HepG2 (cell line): ENCODE measurements around the gene MDFIC. TPM values are rescaled to one million over a fixed set of nuclear protein-coding genes. Genes with fewer than 3 reads are reported as not detected.

ENCODE experiments used
- ATAC-seq: fragments of 200-7000 bp; cut with Tn5 transposase; 3 replicates; pipeline ENCODE4 v1.9.1; 2020; ENCODE audit warnings: mild to moderate bottlenecking, moderate library complexity
- BruUV-seq: library from RNA; stranded (reverse); fragments of 400-500 nt; replicated peaks from 2 replicates; lab custom pipeline; 2021; lab: Mats Ljungman, UMichigan
- CTCF ChIA-PET: fragments of 300-600 bp; formaldehyde crosslinking; extraction: SDS; loops from one replicate; lab custom pipeline; 2021; ENCODE audit warnings: low total read pairs, inconsistent platforms, low intra/inter-chr PET ratio; lab: Yijun Ruan, JAX
- POLR2A ChIA-PET: fragments of 350-600 bp; sonication (Branson Sonifier 250); formaldehyde crosslinking; loops from one replicate; lab custom pipeline; 2020; ENCODE audit warnings: antibody characterized with exemption, inconsistent platforms; lab: Yijun Ruan, JAX
- DNase-seq: peaks from one replicate; pipeline ENCODE4 v3.0.0-alpha.2; 2015; ENCODE audit warnings: low spot score
- FAIRE-seq: peaks from 3 replicates; lab custom pipeline; 2011; peaks lifted over from hg19 to GRCh38; lab: Jason Lieb, UNC
- H2AFZ ChIP-seq: one replicate; pipeline ENCODE4 v1.6.1; 2011; ENCODE audit warnings: low read length, inconsistent platforms
- H3K27ac ChIP-seq: fragments of 300-600 bp; 3 replicates; pipeline ENCODE4 v1.8.0; 2011; ENCODE audit warnings: mixed run types, mild to moderate bottlenecking, mixed read lengths, low read length, inconsistent platforms; ENCODE audit not compliant: insufficient read depth; ENCODE audit errors: extremely low read length
- H3K27me3 ChIP-seq, 2 experiments: fragments of 200-600 bp in 1 of 2; 2 replicates in 1 of 2; 3 replicates in 1 of 2; pipeline versions ENCODE4 v1.6.0 to v1.8.0; 2011; ENCODE audit warnings: low read length in 2 of 2, mild to moderate bottlenecking in 2 of 2, moderate library complexity in 2 of 2, inconsistent platforms in 1 of 2; ENCODE audit not compliant: insufficient read depth in 2 of 2, control insufficient read depth in 1 of 2
- H3K36me3 ChIP-seq, 2 experiments: fragments of 200-600 bp in 1 of 2; replicated peaks in 1 of 2; 2 replicates in 1 of 2; 3 replicates in 1 of 2; pipeline versions ENCODE4 v1.5.1 to v1.8.0; 2011; ENCODE audit warnings: low read length in 2 of 2, inconsistent platforms in 1 of 2; ENCODE audit not compliant: insufficient read depth in 2 of 2, control insufficient read depth in 1 of 2
- H3K4me1 ChIP-seq: 2 replicates; pipeline ENCODE4 v1.5.1; 2012; ENCODE audit warnings: low read length, inconsistent platforms; ENCODE audit not compliant: insufficient read depth
- H3K4me2 ChIP-seq: 2 replicates; pipeline ENCODE4 v1.6.0; 2011; ENCODE audit warnings: low read depth, low read length, inconsistent platforms
- H3K4me3 ChIP-seq, 3 experiments: fragments of 200-600 bp in 1 of 3; sonication (generic), shearing (Covaris generic) in 1 of 3; replicated peaks in 1 of 3; 2 replicates each; pipeline ENCODE4 v1.5.1; 2011 to 2016; ENCODE audit warnings: low read length in 3 of 3, inconsistent platforms in 2 of 3, low read depth in 2 of 3, mild to moderate bottlenecking in 2 of 3, control low read depth in 1 of 3, mixed read lengths in 1 of 3; ENCODE audit not compliant: insufficient read depth in 1 of 3
- H3K79me2 ChIP-seq: one replicate; pipeline ENCODE4 v1.6.1; 2011; ENCODE audit warnings: low read length, inconsistent platforms; ENCODE audit not compliant: insufficient read depth
- H3K9ac ChIP-seq: 2 replicates; pipeline ENCODE4 v1.6.0; 2011; ENCODE audit warnings: mild to moderate bottlenecking, low read depth, low read length, inconsistent platforms; ENCODE audit not compliant: insufficient read depth
- H3K9me3 ChIP-seq: 2 replicates; pipeline ENCODE4 v1.5.1; 2012; ENCODE audit warnings: mild to moderate bottlenecking, low read length
- H4K20me1 ChIP-seq: 2 replicates; pipeline ENCODE4 v1.6.0; 2011; ENCODE audit warnings: inconsistent platforms, mild to moderate bottlenecking, low read length, moderate library complexity; ENCODE audit not compliant: insufficient read depth
- FOXK2 ChIP-seq: fragments of 450-650 bp; IDR thresholded peaks from 2 replicates; pipeline ENCODE4 v1.6.1; 2016
- GPN1 ChIP-seq: sonication (generic); formaldehyde crosslinking; IDR thresholded peaks from 2 replicates; pipeline ENCODE4 v1.5.1; 2020; ENCODE audit warnings: missing genetic modification reagents, borderline replicate concordance
- RBM39 ChIP-seq: fragments of 200-400 bp; formaldehyde crosslinking; IDR thresholded peaks from one replicate; pipeline ENCODE4 v1.6.1; 2018; ENCODE audit warnings: antibody characterized with exemption, mild to moderate bottlenecking, low read depth, low read length; ENCODE audit not compliant: poor library complexity, severe bottlenecking
- SP5 ChIP-seq: IDR thresholded peaks from 2 replicates; pipeline ENCODE4 v1.6.1; 2016; ENCODE audit warnings: low read depth, borderline replicate concordance
- ZNF317 ChIP-seq: sonication (generic); formaldehyde crosslinking; IDR thresholded peaks from 2 replicates; pipeline ENCODE4 v1.5.0; 2020; ENCODE audit warnings: mild to moderate bottlenecking, missing genetic modification reagents
- ZNF431 ChIP-seq: sonication (generic); formaldehyde crosslinking; IDR thresholded peaks from 2 replicates; pipeline ENCODE4 v1.9.0; 2022; ENCODE audit warnings: missing genetic modification reagents, low read depth, mild to moderate bottlenecking, borderline replicate concordance
- ZNF724P ChIP-seq: sonication (generic); formaldehyde crosslinking; IDR thresholded peaks from 2 replicates; pipeline ENCODE4 v1.8.0; 2022; ENCODE audit warnings: missing genetic modification reagents, borderline replicate concordance
- in situ Hi-C: cut with HindIII; loops from 2 replicates; pipeline ENCODE4 v1.10.0; 2017; ENCODE audit warnings: low pct_unique_long_range_greater_than_20kb; ENCODE audit not compliant: extremely low pct_ligation_motif_present
- intact Hi-C: fragments of 100-400 bp; cut with micrococcal nuclease; formaldehyde crosslinking; loops from one replicate; pipeline ENCODE4 v1.10.0; 2022; ENCODE audit not compliant: unreplicated experiment
- polyA plus RNA-seq, 8 experiments: library from polyadenylated mRNA; depleted of rRNA in 3 of 8; stranded (reverse) in 7 of 8; unstranded in 1 of 8; fragments of >200 nt; fragmentation: Illumina TruSeq in 4 of 8; extraction: Trizol in 4 of 8; gene quantifications; 2 replicates each; pipeline versions ENCODE4 v1.2.1 to v1.2.3, GENCODE V29; 2011 to 2016; ENCODE audit warnings: low read depth in 4 of 8, missing spikeins in 1 of 8, mixed read lengths in 1 of 8; ENCODE audit not compliant: insufficient read depth in 1 of 8
- total RNA-seq, 5 experiments: library from RNA; depleted of rRNA; stranded (reverse); fragments of >200 nt; fragmentation: Illumina TruSeq; extraction: Trizol; gene quantifications; 2 replicates each; pipeline ENCODE4 v1.2.3, GENCODE V29; 2016; ENCODE audit warnings: low read depth in 1 of 5
- TF ChIP-seq, protein P1 (sequence below): sonication (generic); formaldehyde crosslinking; IDR thresholded peaks from 2 replicates; pipeline ENCODE4 v1.4.0; 2020; ENCODE audit warnings: missing genetic modification reagents
- TF ChIP-seq, protein P2 (sequence below): sonication (generic); formaldehyde crosslinking; IDR thresholded peaks from 2 replicates; pipeline ENCODE4 v1.4.0; 2020; ENCODE audit warnings: missing genetic modification reagents
- TF ChIP-seq, protein P3 (sequence below): IDR thresholded peaks from 2 replicates; pipeline ENCODE4 v1.6.1; 2016; ENCODE audit warnings: low read depth

MDFIC gene
- total and polyA plus RNA-seq, 2 of the 13 experiments (the other 11 are each of a cell fraction or from before 2014, with no cell fraction given): 0.13 TPM; not detected in 1

DNA sequence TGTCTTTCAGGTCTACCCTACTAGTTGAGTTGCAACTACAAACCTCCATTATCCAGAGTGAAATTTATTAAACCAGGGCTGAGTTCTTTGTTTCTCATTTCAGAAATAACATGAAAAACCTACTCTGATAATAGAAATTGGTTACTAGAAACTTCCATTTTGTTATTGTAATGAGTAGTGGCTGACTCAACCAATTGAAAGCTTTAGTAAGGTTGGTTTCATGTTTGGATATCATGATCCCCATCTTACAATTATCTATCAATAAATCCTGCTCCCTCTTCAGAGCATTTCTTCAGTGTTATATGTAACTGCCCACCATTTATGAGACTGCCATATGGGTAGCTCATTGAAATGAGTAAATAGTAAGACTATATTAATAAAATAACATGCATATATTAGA, 16.9 kb downstream of the MDFIC start:
- Histone ChIP-seq H3K27me3 (no peaks in the 10 kb centered on the region), H3K79me2 (no peaks in the 10 kb centered on the region), H3K4me1 (no peaks in the 10 kb centered on the region), H4K20me1 (no peaks in the 10 kb centered on the region), H3K9me3 (no peaks in the 10 kb centered on the region), H3K9ac (no peak overlapping the region), H3K4me3 (no peak overlapping the region), H3K27ac (no peak overlapping the region), H3K4me2 (no peak overlapping the region), H3K36me3 (no peaks in the 10 kb centered on the region), H2AFZ (no peak overlapping the region)
- FAIRE-seq (no peak), ATAC-seq (no peak), DNase-seq (no peak)
- TF ChIP-seq RBM39: no peak
- TF ChIP-seq, protein P1, sequence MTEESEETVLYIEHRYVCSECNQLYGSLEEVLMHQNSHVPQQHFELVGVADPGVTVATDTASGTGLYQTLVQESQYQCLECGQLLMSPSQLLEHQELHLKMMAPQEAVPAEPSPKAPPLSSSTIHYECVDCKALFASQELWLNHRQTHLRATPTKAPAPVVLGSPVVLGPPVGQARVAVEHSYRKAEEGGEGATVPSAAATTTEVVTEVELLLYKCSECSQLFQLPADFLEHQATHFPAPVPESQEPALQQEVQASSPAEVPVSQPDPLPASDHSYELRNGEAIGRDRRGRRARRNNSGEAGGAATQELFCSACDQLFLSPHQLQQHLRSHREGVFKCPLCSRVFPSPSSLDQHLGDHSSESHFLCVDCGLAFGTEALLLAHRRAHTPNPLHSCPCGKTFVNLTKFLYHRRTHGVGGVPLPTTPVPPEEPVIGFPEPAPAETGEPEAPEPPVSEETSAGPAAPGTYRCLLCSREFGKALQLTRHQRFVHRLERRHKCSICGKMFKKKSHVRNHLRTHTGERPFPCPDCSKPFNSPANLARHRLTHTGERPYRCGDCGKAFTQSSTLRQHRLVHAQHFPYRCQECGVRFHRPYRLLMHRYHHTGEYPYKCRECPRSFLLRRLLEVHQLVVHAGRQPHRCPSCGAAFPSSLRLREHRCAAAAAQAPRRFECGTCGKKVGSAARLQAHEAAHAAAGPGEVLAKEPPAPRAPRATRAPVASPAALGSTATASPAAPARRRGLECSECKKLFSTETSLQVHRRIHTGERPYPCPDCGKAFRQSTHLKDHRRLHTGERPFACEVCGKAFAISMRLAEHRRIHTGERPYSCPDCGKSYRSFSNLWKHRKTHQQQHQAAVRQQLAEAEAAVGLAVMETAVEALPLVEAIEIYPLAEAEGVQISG: no peak
- no peak for TF ChIP-seq ZNF724P (CRISPR knock-in tag)
- TF ChIP-seq FOXK2: no peak
- no peak for TF ChIP-seq GPN1 (CRISPR knock-in tag)
- TF ChIP-seq, protein P2, sequence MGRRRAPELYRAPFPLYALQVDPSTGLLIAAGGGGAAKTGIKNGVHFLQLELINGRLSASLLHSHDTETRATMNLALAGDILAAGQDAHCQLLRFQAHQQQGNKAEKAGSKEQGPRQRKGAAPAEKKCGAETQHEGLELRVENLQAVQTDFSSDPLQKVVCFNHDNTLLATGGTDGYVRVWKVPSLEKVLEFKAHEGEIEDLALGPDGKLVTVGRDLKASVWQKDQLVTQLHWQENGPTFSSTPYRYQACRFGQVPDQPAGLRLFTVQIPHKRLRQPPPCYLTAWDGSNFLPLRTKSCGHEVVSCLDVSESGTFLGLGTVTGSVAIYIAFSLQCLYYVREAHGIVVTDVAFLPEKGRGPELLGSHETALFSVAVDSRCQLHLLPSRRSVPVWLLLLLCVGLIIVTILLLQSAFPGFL (CRISPR knock-in tag): no peak
- TF ChIP-seq ZNF317: no peak
- TF ChIP-seq, protein P3, sequence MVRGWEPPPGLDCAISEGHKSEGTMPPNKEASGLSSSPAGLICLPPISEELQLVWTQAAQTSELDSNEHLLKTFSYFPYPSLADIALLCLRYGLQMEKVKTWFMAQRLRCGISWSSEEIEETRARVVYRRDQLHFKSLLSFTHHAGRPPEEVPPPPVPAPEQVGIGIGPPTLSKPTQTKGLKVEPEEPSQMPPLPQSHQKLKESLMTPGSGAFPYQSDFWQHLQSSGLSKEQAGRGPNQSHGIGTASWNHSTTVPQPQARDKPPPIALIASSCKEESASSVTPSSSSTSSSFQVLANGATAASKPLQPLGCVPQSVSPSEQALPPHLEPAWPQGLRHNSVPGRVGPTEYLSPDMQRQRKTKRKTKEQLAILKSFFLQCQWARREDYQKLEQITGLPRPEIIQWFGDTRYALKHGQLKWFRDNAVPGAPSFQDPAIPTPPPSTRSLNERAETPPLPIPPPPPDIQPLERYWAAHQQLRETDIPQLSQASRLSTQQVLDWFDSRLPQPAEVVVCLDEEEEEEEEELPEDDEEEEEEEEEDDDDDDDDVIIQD (CRISPR knock-in tag): no peak
- no peak for TF ChIP-seq SP5 (CRISPR knock-in tag)
- TF ChIP-seq ZNF431 (CRISPR knock-in tag): no peak
- intact Hi-C loops: no loop called here
- CTCF ChIA-PET: no interaction called here
- in situ Hi-C loops: no loop called here
- POLR2A ChIA-PET: no interaction called here
- no TSS peak for BruUV-seq
